ENCODE measurements around the gene BAD. TPM values are rescaled to one million over a fixed set of nuclear protein-coding genes. Genes with fewer than 3 reads are reported as not detected.

The BAD gene
- total and polyA plus RNA-seq, 2 experiments from 2014 or later: 52.0 to 122 TPM

DNA sequence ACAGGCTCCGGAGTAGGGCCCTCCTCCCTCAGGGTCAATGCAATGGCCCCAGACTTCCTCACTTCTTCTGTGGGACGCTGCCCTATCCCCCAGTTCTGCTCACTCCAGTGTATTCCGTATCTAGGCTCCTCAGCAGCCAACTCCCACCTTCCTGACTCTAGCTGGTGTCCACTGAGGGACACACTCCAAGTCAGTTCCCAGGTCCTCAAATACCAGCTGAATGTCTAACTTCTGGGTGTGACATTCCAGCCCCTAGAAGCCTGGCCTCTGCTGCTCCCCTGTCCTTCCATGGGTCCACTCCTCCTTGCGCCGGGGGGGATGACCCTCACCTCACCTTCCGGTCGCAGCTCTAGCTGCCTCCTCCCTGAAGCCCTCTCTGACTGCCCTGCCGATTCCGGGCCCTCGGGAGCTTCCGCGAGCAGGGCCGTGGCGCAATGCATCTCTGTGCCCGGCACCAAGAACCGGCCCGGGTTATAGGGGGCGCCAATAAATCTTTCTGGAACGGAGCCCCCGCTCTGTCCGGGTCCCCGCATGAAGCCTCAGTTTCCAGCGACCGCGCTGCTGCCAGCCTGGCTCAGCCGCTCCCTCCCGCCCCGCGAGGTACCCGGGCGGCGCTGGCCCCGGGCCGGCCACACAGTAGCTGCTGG, 15.4 kb downstream of the BAD start:
- no peak for TF ChIP-seq EZH2phosphoT487 (IDR thresholded peaks at IDR 0.05; ENCODE audit: low read depth, severe bottlenecking, unreplicated experiment)
- TF ChIP-seq, protein P1, sequence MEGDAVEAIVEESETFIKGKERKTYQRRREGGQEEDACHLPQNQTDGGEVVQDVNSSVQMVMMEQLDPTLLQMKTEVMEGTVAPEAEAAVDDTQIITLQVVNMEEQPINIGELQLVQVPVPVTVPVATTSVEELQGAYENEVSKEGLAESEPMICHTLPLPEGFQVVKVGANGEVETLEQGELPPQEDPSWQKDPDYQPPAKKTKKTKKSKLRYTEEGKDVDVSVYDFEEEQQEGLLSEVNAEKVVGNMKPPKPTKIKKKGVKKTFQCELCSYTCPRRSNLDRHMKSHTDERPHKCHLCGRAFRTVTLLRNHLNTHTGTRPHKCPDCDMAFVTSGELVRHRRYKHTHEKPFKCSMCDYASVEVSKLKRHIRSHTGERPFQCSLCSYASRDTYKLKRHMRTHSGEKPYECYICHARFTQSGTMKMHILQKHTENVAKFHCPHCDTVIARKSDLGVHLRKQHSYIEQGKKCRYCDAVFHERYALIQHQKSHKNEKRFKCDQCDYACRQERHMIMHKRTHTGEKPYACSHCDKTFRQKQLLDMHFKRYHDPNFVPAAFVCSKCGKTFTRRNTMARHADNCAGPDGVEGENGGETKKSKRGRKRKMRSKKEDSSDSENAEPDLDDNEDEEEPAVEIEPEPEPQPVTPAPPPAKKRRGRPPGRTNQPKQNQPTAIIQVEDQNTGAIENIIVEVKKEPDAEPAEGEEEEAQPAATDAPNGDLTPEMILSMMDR (IDR thresholded peaks at IDR 0.05; ENCODE audit: poor library complexity): no peak
- no peak for TF ChIP-seq EZH2 (IDR thresholded peaks at IDR 0.05; ENCODE audit: borderline replicate concordance)
- DNase-seq (ENCODE audit: low spot score): peak; percentile 70
- peaks cover 26% of the 10 kb centered on the region for H3K4me1 ChIP-seq (ENCODE audit: insufficient read depth)
- H4K20me1 ChIP-seq (ENCODE audit: insufficient read depth, poor library complexity, severe bottlenecking): no peaks in the 10 kb centered on the region
- no peaks in the 10 kb centered on the region for H3K27me3 ChIP-seq
- H2AFZ ChIP-seq: peak overlapping the region; percentile 43
- H3K4me2 ChIP-seq: peak overlapping the region; percentile 83
- peak overlapping the region; percentile 15 for H3K4me3 ChIP-seq
- 1% methylated on average over 30 of the region's 34 CpGs for WGBS (ENCODE audit: low lambda C conversion rate, missing lambda C conversion rate)
- H3K36me3 ChIP-seq (replicated peaks; ENCODE audit: insufficient read depth, low read depth): no peaks in the 10 kb centered on the region
- H3K9me3 ChIP-seq (ENCODE audit: low read depth): no peaks in the 10 kb centered on the region
- H3K79me2 ChIP-seq: peaks cover 18% of the 10 kb centered on the region
- H3K9me2 ChIP-seq (replicated peaks; ENCODE audit: insufficient read depth): no peaks in the 10 kb centered on the region
- H3K27ac ChIP-seq: peak overlapping the region; percentile 87

DNA sequence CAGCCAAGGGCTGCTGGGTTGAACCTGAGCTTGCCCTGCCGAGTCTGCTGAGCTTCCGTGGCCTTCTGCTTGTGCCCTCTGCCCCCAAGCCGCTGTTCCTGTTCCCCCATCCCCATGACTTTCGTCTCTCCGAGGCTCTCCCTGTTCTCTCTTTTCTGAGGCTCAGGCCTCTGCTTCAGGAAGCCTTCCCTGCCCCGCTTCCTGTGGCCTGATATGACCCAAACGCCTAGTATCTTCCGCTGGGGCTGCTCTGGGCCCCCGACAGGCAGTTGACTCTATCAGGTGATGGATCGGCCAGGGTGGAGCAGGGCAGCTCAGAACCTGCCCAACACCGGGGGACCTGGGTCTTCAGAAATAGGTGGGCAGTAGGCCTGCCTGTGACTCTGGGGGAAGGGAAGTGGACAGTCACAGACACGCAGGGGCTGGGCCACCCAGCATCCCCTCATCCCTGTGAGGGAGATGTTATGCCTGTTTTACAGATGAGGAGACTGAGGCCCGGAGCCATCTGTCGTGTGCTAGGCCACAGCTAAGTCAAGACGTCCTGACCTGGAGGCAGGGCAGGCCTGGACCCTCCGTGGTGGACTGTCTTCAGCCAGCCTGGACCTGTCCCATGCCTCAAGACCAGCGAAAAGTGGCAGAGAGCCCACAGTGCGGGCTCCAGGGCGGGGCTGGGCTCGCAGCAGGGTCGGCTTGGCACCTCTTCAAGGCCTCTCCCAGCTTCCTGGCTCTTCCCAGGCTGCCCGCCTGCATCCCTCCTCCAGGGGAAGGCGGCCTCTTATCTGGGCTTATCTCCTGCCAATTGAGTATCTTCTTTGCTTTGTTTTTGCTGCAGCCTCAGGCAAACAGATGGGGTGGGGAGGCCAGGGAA, 16.2 kb downstream of the BAD start:
- Histone ChIP-seq H3K9me3 (ENCODE audit: low read depth) (no peaks in the 10 kb centered on the region), H3K36me3 (replicated peaks; ENCODE audit: insufficient read depth, low read depth) (no peaks in the 10 kb centered on the region), H3K27ac (peak overlapping the region; percentile 87), H3K79me2 (peaks cover 17% of the 10 kb centered on the region), H3K9me2 (replicated peaks; ENCODE audit: insufficient read depth) (no peaks in the 10 kb centered on the region), H4K20me1 (ENCODE audit: insufficient read depth, poor library complexity, severe bottlenecking) (no peaks in the 10 kb centered on the region), H2AFZ (no peak overlapping the region), H3K27me3 (no peaks in the 10 kb centered on the region), H3K4me3 (peak overlapping the region; percentile 15), H3K4me2 (peak overlapping the region; percentile 83), H3K4me1 (ENCODE audit: insufficient read depth) (peaks cover 26% of the 10 kb centered on the region)
- 63% methylated on average over 22 of the region's 23 CpGs for WGBS (ENCODE audit: low lambda C conversion rate, missing lambda C conversion rate)
- TF ChIP-seq EZH2 (IDR thresholded peaks at IDR 0.05; ENCODE audit: borderline replicate concordance): no peak
- TF ChIP-seq, protein P1 (IDR thresholded peaks at IDR 0.05; ENCODE audit: poor library complexity): no peak
- no peak for TF ChIP-seq EZH2phosphoT487 (IDR thresholded peaks at IDR 0.05; ENCODE audit: low read depth, severe bottlenecking, unreplicated experiment)
- peak; percentile 71 for DNase-seq (ENCODE audit: low spot score)

DNA sequence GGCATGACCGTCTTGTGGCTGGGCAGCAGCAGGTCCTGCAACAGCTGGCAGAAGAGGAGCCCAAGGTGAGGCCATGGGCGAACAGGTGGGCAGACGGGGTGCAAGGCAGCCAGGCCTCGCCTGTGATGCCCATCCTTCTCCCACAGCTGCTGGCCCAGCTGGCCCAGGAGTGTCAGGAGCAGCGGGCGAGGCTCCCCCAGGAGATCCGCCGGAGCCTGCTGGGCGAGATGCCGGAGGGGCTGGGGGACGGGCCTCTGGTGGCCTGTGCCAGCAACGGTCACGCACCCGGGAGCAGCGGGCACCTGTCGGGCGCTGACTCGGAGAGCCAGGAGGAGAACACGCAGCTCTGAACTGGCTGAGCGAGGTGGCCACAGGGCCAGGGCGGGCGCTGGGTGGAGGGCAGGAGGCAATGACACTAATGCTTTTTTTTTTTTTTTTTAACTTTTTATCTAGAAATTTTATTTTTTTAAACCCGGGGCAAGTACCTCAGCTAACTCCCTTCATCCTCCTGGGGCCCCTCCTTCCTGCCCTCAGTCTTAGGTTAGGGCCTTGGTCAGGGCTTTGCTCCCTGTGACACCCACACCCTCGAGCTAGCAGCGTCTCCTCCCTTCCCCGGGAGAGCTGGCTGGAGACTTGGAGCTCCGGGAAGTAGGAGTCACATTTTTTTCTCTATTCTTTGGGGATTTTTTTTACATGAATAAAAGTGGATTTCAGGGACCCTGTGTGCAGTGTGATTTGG, 17.1 kb downstream of the BAD start:
- Histone ChIP-seq H3K4me2 (no peak overlapping the region), H4K20me1 (ENCODE audit: insufficient read depth, poor library complexity, severe bottlenecking) (no peaks in the 10 kb centered on the region), H3K4me1 (ENCODE audit: insufficient read depth) (peaks cover 20% of the 10 kb centered on the region), H3K27me3 (no peaks in the 10 kb centered on the region), H2AFZ (no peak overlapping the region), H3K9me3 (ENCODE audit: low read depth) (no peaks in the 10 kb centered on the region), H3K36me3 (replicated peaks; ENCODE audit: insufficient read depth, low read depth) (no peaks in the 10 kb centered on the region), H3K79me2 (peaks cover 8% of the 10 kb centered on the region), H3K9me2 (replicated peaks; ENCODE audit: insufficient read depth) (no peaks in the 10 kb centered on the region), H3K27ac (peak overlapping the region; percentile 87), H3K4me3 (no peak overlapping the region)
- TF ChIP-seq, protein P1 (IDR thresholded peaks at IDR 0.05; ENCODE audit: poor library complexity): no peak
- TF ChIP-seq EZH2phosphoT487 (IDR thresholded peaks at IDR 0.05; ENCODE audit: low read depth, severe bottlenecking, unreplicated experiment): no peak
- no peak for TF ChIP-seq EZH2 (IDR thresholded peaks at IDR 0.05; ENCODE audit: borderline replicate concordance)
- DNase-seq (ENCODE audit: low spot score): no peak
- 92% methylated on average over 27 of the region's 27 CpGs for WGBS (ENCODE audit: low lambda C conversion rate, missing lambda C conversion rate)

Data from hepatocyte (in vitro differentiated cells).